Measurements from ENCODE around the gene REEP1.

DNA sequence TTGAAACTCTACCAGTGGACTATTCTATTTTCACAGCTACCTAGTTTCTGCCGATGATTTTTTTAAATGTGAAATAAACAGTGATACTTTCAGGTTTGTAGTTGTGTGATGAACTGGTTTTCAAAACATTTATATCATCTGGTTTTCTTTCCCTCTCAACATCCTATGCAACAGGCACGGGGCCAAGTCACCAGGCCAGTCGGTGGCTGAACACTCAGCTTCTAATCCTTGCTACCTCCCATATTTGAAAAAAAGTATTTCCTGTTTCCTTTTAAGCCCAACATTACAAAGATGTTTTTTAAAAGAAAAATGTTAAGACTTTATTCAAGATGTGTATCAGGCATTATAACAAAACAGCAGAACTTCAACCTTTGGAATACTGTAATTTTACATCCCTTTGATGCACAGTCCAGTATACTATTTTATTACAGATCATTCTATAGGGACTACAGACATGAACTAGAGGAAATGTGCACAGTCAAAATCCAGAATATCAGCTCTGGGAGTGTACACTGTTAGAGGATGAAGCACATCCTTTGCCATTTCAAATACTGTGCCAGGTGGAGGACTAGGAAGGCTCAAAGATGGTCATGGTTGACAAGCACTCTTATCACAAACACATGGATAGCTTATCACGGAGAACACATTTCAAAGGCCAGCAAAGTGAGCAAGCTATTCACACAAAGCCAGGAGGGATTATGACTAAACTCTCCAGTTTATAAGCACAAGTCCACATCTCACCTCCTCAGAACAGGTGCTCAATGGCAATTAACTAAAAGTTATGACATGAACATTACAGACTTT lies 123.5 kb downstream of the REEP1 start:
- TF ChIP-seq CTCF (conservative IDR thresholded peaks at IDR 0.05; ENCODE audit: low read depth, low read length) (no peak), FOS (IDR thresholded peaks at IDR 0.05; ENCODE audit: low read depth, low read length) (no peak), RAD21 (IDR thresholded peaks at IDR 0.05; ENCODE audit: low read length) (no peak), MXI1 (IDR thresholded peaks at IDR 0.05; ENCODE audit: borderline replicate concordance, low read depth, low read length) (no peak), CEBPB (IDR thresholded peaks at IDR 0.05; ENCODE audit: low read depth, low read length) (no peak), BHLHE40 (IDR thresholded peaks at IDR 0.05; ENCODE audit: low read depth, low read length) (no peak), CHD1 (IDR thresholded peaks at IDR 0.05; ENCODE audit: low read depth, low read length) (no peak), POLR2A (IDR thresholded peaks at IDR 0.05; ENCODE audit: low read depth, low read length) (no peak), ELK1 (IDR thresholded peaks at IDR 0.05; ENCODE audit: borderline replicate concordance, low read depth, low read length) (no peak), SMC3 (IDR thresholded peaks at IDR 0.05; ENCODE audit: low read depth, low read length) (no peak), MAFK (IDR thresholded peaks at IDR 0.05; ENCODE audit: low read depth, low read length) (no peak), RCOR1 (IDR thresholded peaks at IDR 0.05; ENCODE audit: insufficient replicate concordance, low read length) (no peak)
- TF ChIP-seq, protein P1, sequence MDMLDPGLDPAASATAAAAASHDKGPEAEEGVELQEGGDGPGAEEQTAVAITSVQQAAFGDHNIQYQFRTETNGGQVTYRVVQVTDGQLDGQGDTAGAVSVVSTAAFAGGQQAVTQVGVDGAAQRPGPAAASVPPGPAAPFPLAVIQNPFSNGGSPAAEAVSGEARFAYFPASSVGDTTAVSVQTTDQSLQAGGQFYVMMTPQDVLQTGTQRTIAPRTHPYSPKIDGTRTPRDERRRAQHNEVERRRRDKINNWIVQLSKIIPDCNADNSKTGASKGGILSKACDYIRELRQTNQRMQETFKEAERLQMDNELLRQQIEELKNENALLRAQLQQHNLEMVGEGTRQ (IDR thresholded peaks at IDR 0.05; ENCODE audit: low read depth, low read length), result no peak

Measured in IMR-90 (cell line).